SK-N-DZ (cell line): ENCODE data around the gene HOXC5. TPM values are rescaled to one million over a fixed set of nuclear protein-coding genes. Genes with fewer than 3 reads are reported as not detected.

ENCODE experiments used
- DNase-seq: peaks from one replicate; pipeline ENCODE4 v3.0.0-alpha.2; 2015; ENCODE audit warnings: low spot score
- polyA plus RNA-seq, 2 experiments: library from polyadenylated mRNA; depleted of rRNA; stranded (reverse); fragments of >200 nt; gene quantifications; 2 replicates each; pipeline ENCODE4 v1.2.3, GENCODE V29; 2014

HOXC5 gene
- polyA plus RNA-seq (2014; cell fraction: cytosol; rRNA removed) = 1.6 TPM in 1 of 2 replicates, not detected in the other
- 0.09 TPM in 1 of 2 replicates, not detected in the other for polyA plus RNA-seq (2014; cell fraction: nucleus; rRNA removed)

GRCh38 chr12:54032627-54033100, at the start of gene HOXC5:
Gene HOXC5, plus strand, starts transcription at chr12:54033050. Its CDS starts 73 bp downstream, at chr12:54033123.
- DNase-seq = peak; percentile 88

GRCh38 chr12:53983568-53983949, 49.3 kb upstream of the HOXC5 start:
- no peak for DNase-seq

GRCh38 chr12:53983950-53984572, 48.8 kb upstream of the HOXC5 start:
- DNase-seq = no peak

GRCh38 chr12:53984901-53985691, 47.8 kb upstream of the HOXC5 start, which contains the start of gene HOXC10:
Gene HOXC10, plus strand, starts transcription at chr12:53985146. Its CDS starts 114 bp downstream, at chr12:53985260.
- DNase-seq = peak; percentile 89

GRCh38 chr12:53985692-53985993, 47.2 kb upstream of the HOXC5 start:
- no peak for DNase-seq

GRCh38 chr12:53985994-53986685, 46.7 kb upstream of the HOXC5 start:
- no peak for DNase-seq

- DNase-seq = no peak
These were observed 46.0 kb upstream of the HOXC5 start for GRCh38 chr12:53986686-53987483.

- DNase-seq = no peak
These were observed 45.0 kb upstream of the HOXC5 start for GRCh38 chr12:53987787-53988230.

- DNase-seq = no peak
These were observed 44.2 kb upstream of the HOXC5 start for GRCh38 chr12:53988541-53989226.

GRCh38 chr12:53989227-53990113, 43.4 kb upstream of the HOXC5 start:
- DNase-seq = peak; percentile 49

- DNase-seq = no peak
These were observed 42.4 kb upstream of the HOXC5 start for GRCh38 chr12:53990311-53991076.

- DNase-seq = no peak
These were observed 41.8 kb upstream of the HOXC5 start for GRCh38 chr12:53991077-53991460.

- no peak for DNase-seq
These were observed 40.4 kb upstream of the HOXC5 start for GRCh38 chr12:53992377-53992889.

- DNase-seq = no peak
These were observed 39.5 kb upstream of the HOXC5 start for GRCh38 chr12:53993162-53994008.

- no peak for DNase-seq
These were observed 38.9 kb upstream of the HOXC5 start for GRCh38 chr12:53994009-53994263.

GRCh38 chr12:53994264-53995001, 38.4 kb upstream of the HOXC5 start:
- no peak for DNase-seq

- DNase-seq = no peak
These were observed 37.9 kb upstream of the HOXC5 start for GRCh38 chr12:53995002-53995377.
